Measurements from ENCODE around the gene PACS2. TPM values are rescaled to one million over a fixed set of nuclear protein-coding genes. Genes with fewer than 3 reads are reported as not detected.

Gene PACS2
- total RNA-seq, 1 experiment from 2014 or later: 30.0 TPM

DNA sequence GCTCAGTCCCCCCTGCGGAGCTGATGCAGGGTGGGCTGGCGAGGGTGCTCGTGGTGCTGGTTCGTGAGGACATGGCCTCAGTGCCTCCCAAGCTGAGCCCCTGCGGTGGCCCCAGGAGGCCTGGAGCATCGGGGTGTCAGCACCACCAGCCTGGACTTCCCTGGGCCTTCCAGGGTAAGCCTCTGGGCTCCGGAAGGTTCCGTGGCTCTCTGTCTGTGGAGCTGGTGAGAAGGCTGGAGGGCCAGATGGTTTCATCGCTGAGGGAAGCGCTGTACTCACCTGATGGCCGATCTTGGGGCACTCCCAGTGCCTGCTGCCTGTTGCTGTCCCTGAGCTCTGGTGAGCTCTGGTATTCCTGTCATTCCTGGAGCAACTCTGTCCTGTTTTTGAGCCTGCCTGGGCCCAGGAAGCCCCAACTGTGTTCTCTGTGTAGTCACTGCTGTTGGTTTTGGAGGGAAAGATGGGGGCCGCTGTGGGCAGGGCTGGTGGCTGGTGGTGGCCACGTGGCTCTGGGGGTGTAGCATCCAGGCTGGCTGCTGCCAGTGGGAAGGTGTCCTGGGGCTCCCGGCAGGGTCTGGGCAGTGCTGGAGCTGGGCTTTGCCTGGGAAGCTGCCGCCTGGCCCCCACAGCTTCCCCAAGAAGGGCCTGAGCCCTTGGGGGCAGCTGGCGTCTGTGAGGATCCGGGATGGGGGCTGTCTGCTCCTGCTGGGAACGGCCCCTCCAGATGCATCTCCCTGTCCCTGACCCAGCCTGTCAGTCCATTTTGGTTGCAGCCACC lies 123.4 kb downstream of the PACS2 start:
- no peak for DNase-seq (ENCODE audit: low read depth)
- in situ Hi-C loops (cut with HindIII; ENCODE audit: low pct_unique_long_range_greater_than_20kb, low sequenced_read_pairs): no loop called here

DNA sequence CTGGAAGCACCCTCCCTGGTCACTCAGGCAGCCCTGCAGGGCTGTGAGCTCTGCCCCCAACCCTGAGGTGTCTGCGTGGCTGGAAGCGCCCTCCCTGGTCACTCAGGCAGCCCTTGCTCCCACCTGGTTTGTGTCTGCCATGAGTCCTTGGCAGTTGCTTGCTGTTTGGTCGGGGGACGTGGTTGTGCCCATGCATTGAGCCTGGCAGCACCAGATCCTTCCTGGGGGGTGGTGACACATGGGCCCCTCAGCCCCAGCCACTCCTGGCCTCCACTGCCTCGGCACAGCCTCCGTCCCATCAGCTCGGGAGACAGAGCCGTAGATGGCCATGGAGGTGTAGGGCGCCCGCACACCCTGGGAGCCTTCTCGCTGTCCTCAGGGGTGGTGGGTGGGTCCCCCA lies 124.6 kb downstream of the PACS2 start:
- in situ Hi-C loops (cut with HindIII; ENCODE audit: low pct_unique_long_range_greater_than_20kb, low sequenced_read_pairs): no loop called here
- DNase-seq (ENCODE audit: low read depth): no peak

DNA sequence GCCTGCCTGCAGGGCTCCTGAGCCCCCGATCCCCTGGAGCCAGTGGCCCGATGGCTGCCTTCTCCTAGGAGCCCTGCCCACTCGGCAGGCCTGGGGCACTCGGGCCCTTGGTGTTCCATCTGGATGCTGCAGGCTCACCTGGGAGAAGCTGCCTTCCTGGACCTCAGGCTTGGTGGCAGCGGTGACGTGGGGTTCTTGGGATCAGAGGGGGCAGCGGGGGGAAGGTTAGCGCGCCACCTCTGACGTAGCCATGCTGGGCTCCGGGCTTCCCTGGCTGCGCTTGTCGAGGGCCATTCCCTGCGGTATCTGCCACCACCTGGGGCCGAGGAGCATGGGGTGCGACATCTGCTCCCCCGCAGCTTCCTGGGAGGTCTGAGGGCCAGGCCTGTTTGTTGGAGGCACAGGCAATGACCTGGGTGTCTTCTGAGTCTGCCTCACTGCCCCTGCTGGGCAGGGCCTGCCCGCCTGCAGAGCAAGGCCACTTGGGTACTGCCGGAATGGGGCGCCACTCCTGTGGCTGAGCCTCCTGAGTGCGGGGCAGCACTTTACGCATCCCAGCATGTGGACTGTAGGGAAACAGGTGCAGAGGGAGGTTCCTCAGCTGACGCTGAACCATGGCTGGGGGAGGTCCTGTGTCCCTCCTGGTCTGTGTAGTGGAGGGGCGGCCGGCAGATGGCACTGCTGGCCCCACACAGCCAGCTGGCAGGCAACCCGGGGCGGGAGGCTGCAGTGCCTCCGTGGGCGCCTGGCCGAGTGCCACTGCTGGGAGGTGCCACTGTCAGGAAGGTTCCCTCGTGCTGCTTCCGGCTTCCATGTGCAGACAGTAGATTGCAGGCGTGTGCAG lies 125.4 kb downstream of the PACS2 start:
- in situ Hi-C loops (cut with HindIII; ENCODE audit: low pct_unique_long_range_greater_than_20kb, low sequenced_read_pairs): no loop called here
- DNase-seq (ENCODE audit: low read depth): no peak

DNA sequence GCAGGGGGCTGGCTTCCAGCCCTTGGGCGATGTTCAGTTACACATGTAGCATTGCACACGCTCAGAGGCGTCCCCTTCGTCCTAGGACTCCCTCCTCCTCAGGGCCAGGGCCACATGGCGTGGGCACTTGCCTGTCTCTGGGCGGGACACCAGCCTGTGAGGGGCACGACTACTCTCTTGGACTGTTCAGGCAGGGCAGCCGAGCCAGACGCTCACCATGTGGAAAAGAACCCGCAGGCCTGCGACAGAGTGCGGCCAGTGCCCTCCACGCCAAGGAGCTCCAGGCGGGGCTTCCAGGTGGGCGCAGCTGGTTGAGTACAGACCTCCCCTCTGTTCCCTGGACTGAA lies 126.0 kb downstream of the PACS2 start:
- in situ Hi-C loops (cut with HindIII; ENCODE audit: low pct_unique_long_range_greater_than_20kb, low sequenced_read_pairs): no loop called here
- DNase-seq (ENCODE audit: low read depth): no peak

DNA sequence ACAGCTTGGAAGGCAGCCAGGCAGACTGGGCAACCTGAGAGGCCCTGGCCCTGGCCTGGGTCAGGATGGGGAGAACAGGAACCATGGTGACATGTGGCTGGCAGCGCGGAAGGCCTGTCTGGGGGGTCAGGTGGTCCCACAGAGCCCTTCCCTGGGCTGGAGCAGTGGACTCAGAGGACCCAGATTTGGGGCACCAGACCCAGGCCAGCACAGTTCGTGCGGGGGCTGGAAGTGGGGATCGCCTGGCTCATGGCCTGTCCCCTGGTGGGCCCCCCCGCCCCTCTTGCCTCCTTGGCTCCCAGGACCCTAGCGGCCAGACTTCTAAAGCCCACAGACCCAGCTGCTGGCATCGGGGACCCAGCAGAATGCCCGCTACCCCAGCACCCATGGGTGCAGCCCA lies 126.4 kb downstream of the PACS2 start:
- no peak for DNase-seq (ENCODE audit: low read depth)
- in situ Hi-C loops (cut with HindIII; ENCODE audit: low pct_unique_long_range_greater_than_20kb, low sequenced_read_pairs): no loop called here

DNA sequence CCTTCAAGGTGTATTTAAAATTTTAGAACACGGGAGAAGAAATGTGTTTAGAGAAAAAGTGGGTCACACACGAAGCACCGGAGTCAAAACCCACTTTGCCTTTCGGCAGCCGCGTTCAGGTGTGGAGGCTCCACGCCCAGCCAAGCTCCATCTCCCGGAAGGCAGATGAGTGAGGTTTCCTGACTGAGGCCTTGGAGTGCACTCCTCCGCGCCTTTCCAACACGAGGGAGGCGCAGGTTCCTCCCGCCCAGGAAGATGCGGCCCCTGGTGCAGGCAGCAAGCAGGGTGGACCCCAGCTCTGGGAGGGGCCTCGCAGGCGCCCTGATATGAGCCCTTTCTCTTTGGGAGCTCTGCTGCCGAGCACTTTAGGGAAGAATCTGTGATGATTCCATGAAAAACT lies 127.6 kb downstream of the PACS2 start:
- in situ Hi-C loops (cut with HindIII; ENCODE audit: low pct_unique_long_range_greater_than_20kb, low sequenced_read_pairs): no loop called here
- no peak for DNase-seq (ENCODE audit: low read depth)

DNA sequence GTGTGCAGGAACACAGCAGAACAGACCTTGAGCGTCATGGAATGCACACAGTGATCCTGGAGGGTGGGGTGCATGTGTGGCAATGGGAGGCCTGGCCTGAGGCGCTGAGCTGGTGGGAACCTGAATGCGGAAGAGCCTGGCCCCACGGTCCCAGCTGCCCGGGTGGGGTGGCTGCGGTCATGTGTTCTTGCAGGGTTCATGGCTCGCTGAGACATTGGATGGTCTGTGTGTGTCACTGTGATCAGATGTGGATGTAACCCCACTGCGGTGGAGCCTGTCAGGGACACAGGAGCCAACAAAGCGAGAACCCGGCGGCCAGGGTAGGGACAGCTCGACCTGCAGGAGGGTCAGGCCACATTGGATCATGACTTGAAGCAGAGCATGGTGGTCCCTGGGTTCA lies 128.3 kb downstream of the PACS2 start:
- in situ Hi-C loops (cut with HindIII; ENCODE audit: low pct_unique_long_range_greater_than_20kb, low sequenced_read_pairs): no loop called here
- no peak for DNase-seq (ENCODE audit: low read depth)

DNA sequence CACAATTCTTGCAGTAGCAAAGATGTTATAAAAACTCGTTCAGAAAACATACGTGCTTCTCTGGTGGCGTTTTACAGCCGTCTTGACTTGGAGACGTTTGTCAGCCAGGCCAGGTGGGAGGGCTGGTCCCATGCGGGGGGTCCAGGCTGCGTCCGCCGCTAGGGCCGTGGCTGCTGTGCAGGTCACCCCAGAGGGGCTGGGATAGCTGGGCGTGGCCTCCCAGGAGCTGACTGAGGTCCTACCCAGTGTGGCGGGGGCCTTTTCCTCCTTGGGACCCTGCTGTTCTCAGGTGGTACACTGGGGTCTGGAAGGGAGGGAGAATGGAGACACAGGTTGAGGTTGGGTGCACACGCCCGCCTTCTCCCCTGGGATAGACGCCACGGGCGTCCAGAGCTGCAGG lies 130.3 kb downstream of the PACS2 start:
- in situ Hi-C loops (cut with HindIII; ENCODE audit: low pct_unique_long_range_greater_than_20kb, low sequenced_read_pairs): no loop called here
- DNase-seq (ENCODE audit: low read depth): no peak

DNA sequence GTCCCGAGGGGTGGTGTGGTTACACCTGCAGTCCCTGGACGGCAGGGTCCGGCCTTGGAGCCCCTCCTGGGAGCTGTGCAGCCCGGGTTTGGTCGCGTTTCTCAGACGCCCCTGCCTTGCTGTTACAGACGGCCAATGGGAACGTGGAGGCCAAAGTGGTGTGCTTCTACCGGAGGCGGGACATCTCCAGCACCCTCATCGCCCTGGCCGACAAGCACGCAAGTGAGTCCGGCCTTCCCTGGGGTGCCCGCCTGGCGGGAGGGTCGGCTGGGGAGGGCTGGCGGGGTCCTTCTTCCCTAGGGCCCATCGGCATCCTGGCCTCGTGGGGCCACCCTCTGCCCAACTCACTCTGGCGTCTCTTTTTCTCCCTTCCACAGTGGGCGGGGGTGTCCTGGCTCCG lies 130.7 kb downstream of the PACS2 start:
- in situ Hi-C loops (cut with HindIII; ENCODE audit: low pct_unique_long_range_greater_than_20kb, low sequenced_read_pairs): no loop called here
- no peak for DNase-seq (ENCODE audit: low read depth)

DNA sequence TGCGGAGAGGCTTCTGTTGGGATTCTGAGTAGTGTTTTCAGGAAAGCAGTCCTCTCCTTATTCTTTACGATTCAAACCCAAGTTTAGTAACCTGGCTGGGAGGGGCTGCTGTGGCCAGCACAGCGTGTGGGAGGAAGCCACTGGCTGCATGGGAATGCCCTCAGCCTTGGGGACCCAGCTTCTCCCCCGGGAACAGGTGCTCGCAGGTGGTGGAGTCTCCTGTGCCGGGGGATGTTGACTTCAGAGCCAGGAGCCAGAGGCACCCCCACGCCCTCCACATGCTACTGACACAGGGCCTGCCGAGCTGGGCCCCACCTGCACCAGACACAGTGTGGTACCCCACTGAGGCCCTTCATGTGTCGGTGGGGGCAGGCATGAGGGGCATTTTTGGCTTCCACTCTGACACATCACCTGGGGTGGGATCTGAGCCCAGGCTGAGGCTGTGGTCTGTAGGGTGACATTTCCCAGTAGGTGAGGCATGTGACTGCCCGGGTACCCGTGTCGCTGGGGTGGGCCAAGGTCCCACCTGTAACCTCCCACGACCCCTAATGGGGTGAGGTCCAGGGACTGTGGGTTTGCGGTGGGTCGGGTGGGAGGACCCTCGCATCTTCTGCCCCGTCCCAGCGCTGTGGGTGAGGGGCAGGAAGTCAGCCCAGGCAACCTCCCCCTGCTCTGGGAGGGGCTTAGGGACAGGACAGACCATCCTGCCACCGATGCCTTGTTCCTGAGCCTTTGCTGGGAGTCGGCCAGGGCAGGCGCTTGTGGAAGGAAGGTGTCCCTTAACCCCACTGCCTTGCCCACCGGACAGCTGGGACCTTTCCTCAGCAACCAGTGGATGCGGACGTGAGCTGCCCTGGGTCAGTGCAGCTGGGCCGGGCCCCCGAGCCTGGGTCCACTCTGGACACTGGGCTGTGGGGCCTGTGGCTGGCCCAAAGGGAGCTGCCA lies 131.6 kb downstream of the PACS2 start:
- in situ Hi-C loops (cut with HindIII; ENCODE audit: low pct_unique_long_range_greater_than_20kb, low sequenced_read_pairs): no loop called here
- DNase-seq (ENCODE audit: low read depth): no peak

DNA sequence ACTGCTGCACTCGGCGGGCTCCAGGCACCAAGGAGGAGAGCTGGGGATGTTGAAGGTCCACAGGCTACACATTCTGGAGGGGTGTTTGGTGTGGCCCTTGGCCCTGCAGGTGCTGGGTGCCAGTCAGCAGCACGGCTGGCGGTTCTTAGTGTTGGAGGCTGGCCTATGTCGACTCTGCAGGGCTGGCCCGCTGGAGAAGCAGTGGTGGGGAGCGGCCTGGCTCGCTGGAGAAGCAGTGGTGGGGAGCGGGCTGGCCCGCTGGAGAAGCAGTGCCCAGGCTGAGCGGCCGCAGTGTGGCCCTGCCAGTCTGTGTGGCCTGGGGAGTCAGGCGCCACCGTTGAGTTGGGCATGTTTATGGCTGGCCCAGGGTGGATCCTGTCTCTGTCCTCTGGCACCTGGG lies 132.4 kb downstream of the PACS2 start:
- in situ Hi-C loops (cut with HindIII; ENCODE audit: low pct_unique_long_range_greater_than_20kb, low sequenced_read_pairs): no loop called here

More for the DNA sequence above, 132.4 kb downstream of the PACS2 start:
- no peak for DNase-seq (ENCODE audit: low read depth)

Other genes starting within 250 kb of the PACS2 start
- gene GPR132, start 249.3 kb upstream of the PACS2 start, total RNA-seq (2014; rRNA removed; shearing (Covaris generic); ENCODE audit: low replicate concordance): 0.71 TPM in 1 of 2 replicates, not detected in the other
- 1.1 and 5.0 TPM in 2 replicates for gene JAG2, start 146.0 kb upstream of the PACS2 start, total RNA-seq (2014; rRNA removed; shearing (Covaris generic); ENCODE audit: low replicate concordance)
- 16.6 and 25.8 TPM in 2 replicates for gene NUDT14, start 133.4 kb upstream of the PACS2 start, total RNA-seq (2014; rRNA removed; shearing (Covaris generic); ENCODE audit: low replicate concordance)
- 11.5 and 19.6 TPM in 2 replicates for gene BTBD6, start 66.2 kb upstream of the PACS2 start, total RNA-seq (2014; rRNA removed; shearing (Covaris generic); ENCODE audit: low replicate concordance)
- gene BRF1, start 13.7 kb upstream of the PACS2 start, total RNA-seq (2014; rRNA removed; shearing (Covaris generic); ENCODE audit: low replicate concordance): 21.8 and 24.2 TPM in 2 replicates
- 0.24 and 0.90 TPM in 2 replicates for gene TEX22, start 83.8 kb downstream of the PACS2 start, total RNA-seq (2014; rRNA removed; shearing (Covaris generic); ENCODE audit: low replicate concordance)
- gene MTA1, start 105.1 kb downstream of the PACS2 start, total RNA-seq (2014; rRNA removed; shearing (Covaris generic); ENCODE audit: low replicate concordance): 16.9 and 18.9 TPM in 2 replicates
- 181 and 245 TPM in 2 replicates for gene CRIP2, start 160.1 kb downstream of the PACS2 start, total RNA-seq (2014; rRNA removed; shearing (Covaris generic); ENCODE audit: low replicate concordance)
- not detected in 2 replicates for gene CRIP1, start 172.1 kb downstream of the PACS2 start, total RNA-seq (2014; rRNA removed; shearing (Covaris generic); ENCODE audit: low replicate concordance)
- 54.2 and 55.3 TPM in 2 replicates for gene TEDC1, start 176.5 kb downstream of the PACS2 start, total RNA-seq (2014; rRNA removed; shearing (Covaris generic); ENCODE audit: low replicate concordance)
- 9.1 and 21.2 TPM in 2 replicates for gene TMEM121, start 211.8 kb downstream of the PACS2 start, total RNA-seq (2014; rRNA removed; shearing (Covaris generic); ENCODE audit: low replicate concordance)